ENCODE results near the gene LAIR2. TPM values are rescaled to one million over a fixed set of nuclear protein-coding genes. Genes with fewer than 3 reads are reported as not detected.
A peak's percentile ranks its signal among the peaks of the same experiment; 100 is the strongest.

The LAIR2 gene
- total RNA-seq, 1 experiment from 2014 or later = not detected

- H3K79me2 ChIP-seq (ENCODE audit: insufficient read depth, low read length) = no peaks in the 10 kb centered on the region
- H2AFZ ChIP-seq (ENCODE audit: low read depth, low read length, poor library complexity, severe bottlenecking) = peak within 1 kb of the TSS; percentile 58
- H3K27ac ChIP-seq (ENCODE audit: low read depth, low read length) = no peak within 1 kb of the TSS
- H3K4me1 ChIP-seq (ENCODE audit: control insufficient read depth in 1 of 2, insufficient read depth in 2 of 2, low read length in 2 of 2) = peaks cover 6 to 9% of the 10 kb centered on the region in 2 experiments; a peak in 3 of 4 replicates
- CTCF ChIA-PET = interaction anchor here (1.3 kb wide), 1 partner anchor 9 kb away, joined by 4 read pairs; no protein-coding TSS in a partner anchor
- RAD21 ChIA-PET (ENCODE audit: low non-redundant PET in 1 of 2, low total read pairs in 2 of 2, uncharacterized antibody in 2 of 2, unreplicated experiment in 2 of 2) = no interaction called here
- no peak within 1 kb of the TSS for H3K9ac ChIP-seq (ENCODE audit: low read length)
- H3K27me3 ChIP-seq (ENCODE audit: insufficient read depth, low read length) = no peaks in the 10 kb centered on the region
- no peaks in the 10 kb centered on the region for H4K20me1 ChIP-seq (ENCODE audit: insufficient read depth)
- DNase-seq (ENCODE audit: low read depth, low spot score) (no peak), ATAC-seq (peak; percentile 79)
- no peaks in the 10 kb centered on the region for H3K9me2 ChIP-seq (ENCODE audit: insufficient read depth)
- no peaks in the 10 kb centered on the region for H3K36me3 ChIP-seq (ENCODE audit: control insufficient read depth in 1 of 2, insufficient read depth in 2 of 2, low read length in 2 of 2)
- intact Hi-C loops (cut with micrococcal nuclease) = no loop called here
- no TSS peak for BruUV-seq (replicated peaks)
- TF ChIP-seq SP1 (IDR thresholded peaks at IDR 0.05; ENCODE audit: low read depth) = no peak
- TF ChIP-seq ATF3 (IDR thresholded peaks at IDR 0.05) = no peak
- TF ChIP-seq JUND (IDR thresholded peaks at IDR 0.05) = no peak
- no peak for TF ChIP-seq MAX (IDR thresholded peaks at IDR 0.05)
- TF ChIP-seq REST (IDR thresholded peaks at IDR 0.05; ENCODE audit: low read depth) = no peak
- no peak for TF ChIP-seq ELF1 (IDR thresholded peaks at IDR 0.05; ENCODE audit: borderline replicate concordance, low read depth)
- TF ChIP-seq SIN3A (IDR thresholded peaks at IDR 0.05; ENCODE audit: low read depth) = no peak
- no peak for TF ChIP-seq YY1 (IDR thresholded peaks at IDR 0.05; ENCODE audit: extremely low read depth, insufficient replicate concordance, low read depth, low read length)
- TF ChIP-seq CBX3 (IDR thresholded peaks at IDR 0.05; ENCODE audit: low read depth) = no peak
- no peak for TF ChIP-seq POLR2A (IDR thresholded peaks at IDR 0.05; ENCODE audit: borderline replicate concordance, extremely low read depth, insufficient read depth, insufficient read length)
- no peak for TF ChIP-seq EZH2 (IDR thresholded peaks at IDR 0.05)
- no peak for TF ChIP-seq ZNF274 (IDR thresholded peaks at IDR 0.05; ENCODE audit: low read depth, low read length)
- no peak for TF ChIP-seq ZFX (IDR thresholded peaks at IDR 0.05)
- TF ChIP-seq CEBPB (IDR thresholded peaks at IDR 0.05; ENCODE audit: low read depth) = no peak
- no peak for TF ChIP-seq POLR2AphosphoS5 (IDR thresholded peaks at IDR 0.05; ENCODE audit: low read depth, low read length)
- H3K9me3 ChIP-seq (ENCODE audit: control insufficient read depth in 1 of 2, insufficient read depth in 1 of 2, low read depth in 1 of 2, low read length in 2 of 2) = no peaks in the 10 kb centered on the region
- POLR2A ChIA-PET = interaction anchor here (0.6 to 1.5 kb wide), 2 partner anchors 10 to 12 kb away, joined by 3 to 9 read pairs; partner anchors contain the start of gene LENG9
- peak within 1 kb of the TSS; percentile 49 for H3K4me2 ChIP-seq (ENCODE audit: low read length)
- H3K4me3 ChIP-seq (replicated peaks in 1 of 2; ENCODE audit: low read depth in 1 of 2, low read length in 2 of 2) = no peak within 1 kb of the TSS
Observed at GRCh38 chr19:54473071-54473891, 29.4 kb upstream of the LAIR2 start, which contains the start of gene CDC42EP5. CDC42EP5 (minus strand) TSS chr19:54473296; CDS start chr19:54465547, 7,749 bp downstream.

Measured in HCT116 (cell line).